ENCODE measurements around the gene SHROOM3. TPM values are rescaled to one million over a fixed set of nuclear protein-coding genes. Genes with fewer than 3 reads are reported as not detected.

SHROOM3 gene
- total RNA-seq, 1 experiment from 2014 or later, result 27.6 TPM

- Histone ChIP-seq H4K8ac (replicated peaks; ENCODE audit: insufficient read length, low read depth, low read length) (no peak overlapping the region), H2AK5ac (ENCODE audit: insufficient read length, low read length) (no peak overlapping the region), H2BK15ac (ENCODE audit: low read depth, low read length) (no peak overlapping the region), H4K5ac (ENCODE audit: insufficient read length, low read depth, low read length) (no peak overlapping the region), H3T11ph (ENCODE audit: low read length) (no peak overlapping the region), H3K27me3 (ENCODE audit: insufficient read depth, low read length) (no peaks in the 10 kb centered on the region), H3K14ac (ENCODE audit: insufficient read depth, low read length) (no peak overlapping the region), H2BK12ac (ENCODE audit: insufficient read length, low read depth, low read length) (no peak overlapping the region), H4K91ac (ENCODE audit: insufficient read length, low read depth, low read length) (no peak overlapping the region), H3K79me1 (ENCODE audit: insufficient read depth, low read depth, low read length, poor library complexity, severe bottlenecking) (no peaks in the 10 kb centered on the region), H3K23ac (ENCODE audit: insufficient read length, low read depth, low read length) (no peak overlapping the region), H2BK120ac (ENCODE audit: low read depth, low read length, poor library complexity, severe bottlenecking) (no peak overlapping the region), H3K79me2 (ENCODE audit: insufficient read depth, low read length) (no peaks in the 10 kb centered on the region), H4K20me1 (ENCODE audit: control insufficient read depth, insufficient read depth, insufficient read length) (no peaks in the 10 kb centered on the region), H3K27ac (ENCODE audit: insufficient read length, low read depth, low read length) (no peak overlapping the region), H3K9me3 (ENCODE audit: control insufficient read depth, low read depth, low read length) (no peaks in the 10 kb centered on the region), H3K4me2 (ENCODE audit: insufficient read depth, insufficient read length, low read length) (no peak overlapping the region), H2BK5ac (ENCODE audit: insufficient read length, low read length) (no peak overlapping the region), H3K4ac (ENCODE audit: low read depth, low read length) (no peak overlapping the region), H3K9ac (ENCODE audit: extremely low read depth, insufficient read length, low read length) (no peak overlapping the region), H2BK20ac (ENCODE audit: low read depth, low read length, poor library complexity, severe bottlenecking) (no peak overlapping the region), H3K4me1 (ENCODE audit: insufficient read depth, low read length) (no peaks in the 10 kb centered on the region), H3K18ac (ENCODE audit: insufficient read length, low read depth, low read length) (no peak overlapping the region), H3K23me2 (ENCODE audit: insufficient read length, low read depth, low read length, poor library complexity, severe bottlenecking) (no peaks in the 10 kb centered on the region), H3K56ac (ENCODE audit: insufficient read length, low read depth, low read length) (no peak overlapping the region), H2AFZ (ENCODE audit: low read length) (no peak overlapping the region)
- H3K4me3 Mint-ChIP-seq, result no peak overlapping the region
- no peak overlapping the region for H3K27ac Mint-ChIP-seq
- no peak for DNase-seq
- H3K9me3 Mint-ChIP-seq, result no peaks in the 10 kb centered on the region
- H3K4me1 Mint-ChIP-seq, result peaks cover 2 to 3% of the 10 kb centered on the region in 2 experiments; a peak in 1 of 4 replicates
- H3K27me3 Mint-ChIP-seq (ENCODE audit: low read depth), result no peaks in the 10 kb centered on the region
- no peaks in the 10 kb centered on the region for H3K36me3 Mint-ChIP-seq (ENCODE audit: insufficient read depth in 1 of 3, low read depth in 3 of 3)
- WGBS (ENCODE audit: extremely low coverage, insufficient read length, low lambda C conversion rate), result no CpG with 5 or more reads among the region's 3 CpGs
- no peak for TF ChIP-seq CTCF (conservative IDR thresholded peaks at IDR 0.05)
These were observed 240.0 kb downstream of the SHROOM3 start for GRCh38 chr4:76674983-76675382.
